ENCODE results near the gene IGF2BP2.

IGF2BP2 gene

DNA sequence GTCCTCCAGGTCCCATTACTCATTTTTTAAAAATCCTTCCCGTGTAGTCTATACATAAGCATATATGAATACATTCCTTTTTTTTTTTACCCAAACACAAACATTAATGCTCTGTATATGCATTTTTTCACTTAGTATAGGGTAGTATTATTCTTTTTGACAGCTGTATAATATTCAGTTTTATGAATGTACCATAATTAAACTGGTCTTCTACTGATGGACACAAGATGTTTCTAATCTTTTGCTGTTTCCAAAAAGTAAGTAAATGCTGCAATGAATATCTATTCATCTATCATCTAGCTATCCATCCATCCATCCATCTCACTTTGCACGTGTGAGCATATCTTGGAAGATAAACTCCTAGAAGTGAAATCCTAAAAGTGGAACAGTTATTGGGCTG, 110.8 kb downstream of the IGF2BP2 start:
- no peak for TF ChIP-seq MYC (IDR thresholded peaks at IDR 0.05; ENCODE audit: low read depth, low read length)
- TF ChIP-seq, protein P1, sequence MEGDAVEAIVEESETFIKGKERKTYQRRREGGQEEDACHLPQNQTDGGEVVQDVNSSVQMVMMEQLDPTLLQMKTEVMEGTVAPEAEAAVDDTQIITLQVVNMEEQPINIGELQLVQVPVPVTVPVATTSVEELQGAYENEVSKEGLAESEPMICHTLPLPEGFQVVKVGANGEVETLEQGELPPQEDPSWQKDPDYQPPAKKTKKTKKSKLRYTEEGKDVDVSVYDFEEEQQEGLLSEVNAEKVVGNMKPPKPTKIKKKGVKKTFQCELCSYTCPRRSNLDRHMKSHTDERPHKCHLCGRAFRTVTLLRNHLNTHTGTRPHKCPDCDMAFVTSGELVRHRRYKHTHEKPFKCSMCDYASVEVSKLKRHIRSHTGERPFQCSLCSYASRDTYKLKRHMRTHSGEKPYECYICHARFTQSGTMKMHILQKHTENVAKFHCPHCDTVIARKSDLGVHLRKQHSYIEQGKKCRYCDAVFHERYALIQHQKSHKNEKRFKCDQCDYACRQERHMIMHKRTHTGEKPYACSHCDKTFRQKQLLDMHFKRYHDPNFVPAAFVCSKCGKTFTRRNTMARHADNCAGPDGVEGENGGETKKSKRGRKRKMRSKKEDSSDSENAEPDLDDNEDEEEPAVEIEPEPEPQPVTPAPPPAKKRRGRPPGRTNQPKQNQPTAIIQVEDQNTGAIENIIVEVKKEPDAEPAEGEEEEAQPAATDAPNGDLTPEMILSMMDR (IDR thresholded peaks at IDR 0.05; ENCODE audit: low read depth, low read length), result no peak
- no peak for TF ChIP-seq POLR2A (IDR thresholded peaks at IDR 0.05; ENCODE audit: extremely low read depth, insufficient read length)
- TF ChIP-seq, protein P2, sequence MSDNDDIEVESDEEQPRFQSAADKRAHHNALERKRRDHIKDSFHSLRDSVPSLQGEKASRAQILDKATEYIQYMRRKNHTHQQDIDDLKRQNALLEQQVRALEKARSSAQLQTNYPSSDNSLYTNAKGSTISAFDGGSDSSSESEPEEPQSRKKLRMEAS (IDR thresholded peaks at IDR 0.05; ENCODE audit: low read depth, low read length), result no peak
- H3K4me3 ChIP-seq (ENCODE audit: low read depth, low read length), result no peak overlapping the region
- no peak for DNase-seq (ENCODE audit: low read depth)

DNA sequence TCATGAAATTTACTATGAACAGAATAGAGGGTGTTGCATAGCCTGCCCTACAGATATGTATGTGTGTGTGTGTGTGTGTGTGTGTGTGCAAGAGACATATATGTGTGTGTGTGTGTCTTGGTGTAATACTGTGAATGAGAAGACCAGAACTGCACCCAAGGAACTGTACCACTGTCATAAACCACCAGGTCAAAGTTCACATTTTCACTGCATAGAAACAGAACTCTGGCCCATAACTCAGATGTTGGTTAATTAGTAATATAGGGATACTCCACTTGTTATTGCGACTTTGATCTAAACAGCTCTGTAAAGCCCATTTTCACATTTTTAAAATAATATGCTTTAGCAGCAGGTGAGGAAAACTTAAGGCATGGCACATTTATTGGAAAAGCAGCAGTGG, 111.8 kb downstream of the IGF2BP2 start:
- no peak overlapping the region for H3K4me3 ChIP-seq (ENCODE audit: low read depth, low read length)
- no peak for DNase-seq (ENCODE audit: low read depth)
- TF ChIP-seq MYC (IDR thresholded peaks at IDR 0.05; ENCODE audit: low read depth, low read length) (no peak), POLR2A (IDR thresholded peaks at IDR 0.05; ENCODE audit: extremely low read depth, insufficient read length) (no peak)
- TF ChIP-seq, protein P1 (IDR thresholded peaks at IDR 0.05; ENCODE audit: low read depth, low read length), result no peak
- TF ChIP-seq, protein P2 (IDR thresholded peaks at IDR 0.05; ENCODE audit: low read depth, low read length), result no peak

- no peak for DNase-seq (ENCODE audit: low read depth)
- no peak for TF ChIP-seq POLR2A (IDR thresholded peaks at IDR 0.05; ENCODE audit: extremely low read depth, insufficient read length)
- TF ChIP-seq MYC (IDR thresholded peaks at IDR 0.05; ENCODE audit: low read depth, low read length), result no peak
- TF ChIP-seq, protein P1 (IDR thresholded peaks at IDR 0.05; ENCODE audit: low read depth, low read length), result no peak
- TF ChIP-seq, protein P2 (IDR thresholded peaks at IDR 0.05; ENCODE audit: low read depth, low read length), result no peak
- no peak overlapping the region for H3K4me3 ChIP-seq (ENCODE audit: low read depth, low read length)
These were observed 112.5 kb downstream of the IGF2BP2 start for GRCh38 chr3:185712337-185712736.

- no peak for DNase-seq (ENCODE audit: low read depth)
- no peak overlapping the region for H3K4me3 ChIP-seq (ENCODE audit: low read depth, low read length)
- no peak for TF ChIP-seq MYC (IDR thresholded peaks at IDR 0.05; ENCODE audit: low read depth, low read length)
- TF ChIP-seq, protein P1 (IDR thresholded peaks at IDR 0.05; ENCODE audit: low read depth, low read length), result no peak
These were observed 113.5 kb downstream of the IGF2BP2 start for GRCh38 chr3:185711255-185711870.

DNA sequence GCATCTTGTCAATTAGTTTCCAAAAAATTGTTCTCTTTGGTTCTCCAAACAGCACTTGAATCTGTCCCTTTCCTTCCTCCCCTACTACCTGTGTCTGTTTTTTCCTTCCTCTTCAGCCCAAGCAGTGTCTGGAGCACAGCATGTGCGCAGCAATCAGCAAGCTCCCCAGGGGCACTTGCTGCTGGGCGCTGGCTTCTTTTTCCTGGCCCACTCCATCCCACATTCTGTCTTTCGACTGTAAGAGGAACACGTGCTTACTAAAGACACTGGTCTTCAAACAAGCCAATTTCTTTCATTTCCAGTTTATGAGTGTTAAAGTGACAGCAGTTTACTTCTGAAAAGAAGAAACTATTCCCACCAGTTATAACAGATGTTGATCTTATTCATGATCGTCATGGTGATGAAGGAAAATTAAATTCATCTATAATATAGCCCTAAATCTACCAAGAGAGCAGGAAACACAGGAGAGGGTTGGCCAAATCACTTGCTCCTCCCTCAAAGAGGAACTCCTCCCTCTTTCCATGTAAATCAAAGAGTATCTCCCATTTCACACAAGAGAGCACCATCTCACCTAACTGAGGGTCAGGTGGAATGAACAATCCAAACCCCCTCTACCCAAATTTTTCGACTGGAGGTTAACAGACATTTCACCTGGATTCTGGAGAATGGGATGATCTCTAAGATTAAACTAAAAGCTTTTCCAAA, 115.4 kb downstream of the IGF2BP2 start:
- DNase-seq (ENCODE audit: low read depth), result no peak
- H3K4me3 ChIP-seq (ENCODE audit: low read depth, low read length), result no peak overlapping the region
- TF ChIP-seq, protein P1 (IDR thresholded peaks at IDR 0.05; ENCODE audit: low read depth, low read length), result no peak
- TF ChIP-seq, protein P2 (IDR thresholded peaks at IDR 0.05; ENCODE audit: low read depth, low read length), result no peak
- TF ChIP-seq MYC (IDR thresholded peaks at IDR 0.05; ENCODE audit: low read depth, low read length) (no peak), POLR2A (IDR thresholded peaks at IDR 0.05; ENCODE audit: extremely low read depth, insufficient read length) (no peak)
